ENCODE measurements around the gene FBXO24.

Gene FBXO24

DNA sequence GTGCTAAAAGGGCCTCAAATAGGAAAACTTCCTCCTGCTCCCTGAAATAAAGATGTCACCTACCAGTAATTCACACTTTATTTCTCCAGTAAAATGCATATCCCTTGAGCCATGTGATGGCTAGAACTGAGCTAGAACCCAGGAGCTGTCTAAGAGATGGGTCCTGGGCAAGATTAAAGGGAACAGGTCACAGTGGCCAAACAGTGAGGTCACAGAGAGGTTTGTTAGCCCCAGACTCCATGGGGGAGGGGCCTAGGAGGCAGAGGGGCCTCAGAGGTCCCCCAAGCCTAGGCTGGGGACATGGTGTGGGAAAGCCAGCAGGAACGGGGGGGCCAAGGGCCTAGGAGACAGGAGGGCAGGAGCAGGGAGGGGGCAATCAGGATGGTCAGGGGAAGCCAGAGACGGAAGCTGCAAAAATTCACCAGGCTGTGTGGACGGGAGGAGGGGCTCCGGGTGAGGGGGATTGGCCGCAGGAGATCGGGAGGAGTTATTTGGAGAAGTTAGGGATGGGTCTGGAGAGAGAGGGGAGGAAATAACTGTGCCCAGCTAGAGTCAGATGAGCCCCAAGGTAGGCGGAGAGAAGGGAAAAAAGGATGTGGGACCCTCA, 3.3 kb downstream of the FBXO24 start:
- no peak for DNase-seq

DNA sequence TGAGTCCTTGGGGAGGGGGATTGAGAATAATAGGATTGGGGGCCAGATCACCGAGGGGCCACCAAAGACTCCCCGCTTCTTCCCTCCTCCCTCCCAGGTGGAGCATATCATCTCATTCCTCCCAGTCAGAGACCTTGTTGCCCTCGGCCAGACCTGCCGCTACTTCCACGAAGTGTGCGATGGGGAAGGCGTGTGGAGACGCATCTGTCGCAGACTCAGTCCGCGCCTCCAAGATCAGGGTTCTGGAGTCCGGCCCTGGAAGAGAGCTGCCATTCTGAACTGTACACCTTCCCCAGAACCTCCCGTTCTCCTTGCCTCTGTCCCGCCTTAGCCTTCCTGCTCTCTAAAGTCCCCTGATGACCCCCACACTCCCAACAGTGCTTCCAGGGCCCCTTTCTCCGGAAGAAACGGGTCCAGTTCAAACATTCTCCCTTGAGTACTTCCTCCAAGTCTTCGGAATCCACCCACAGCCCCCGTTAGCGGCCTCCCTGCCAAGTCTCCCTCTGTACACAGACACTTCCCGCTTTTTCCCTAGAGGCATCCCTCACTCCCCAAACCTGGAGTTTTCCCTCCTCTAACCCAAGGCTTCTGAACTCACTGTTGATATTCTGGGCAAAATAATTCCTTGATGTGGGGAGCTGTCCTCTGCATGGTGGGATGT, 4.1 kb downstream of the FBXO24 start:
- DNase-seq, result no peak

GRCh38 chr7:100591596-100591995, 5.5 kb downstream of the FBXO24 start:
- DNase-seq, result no peak

DNA sequence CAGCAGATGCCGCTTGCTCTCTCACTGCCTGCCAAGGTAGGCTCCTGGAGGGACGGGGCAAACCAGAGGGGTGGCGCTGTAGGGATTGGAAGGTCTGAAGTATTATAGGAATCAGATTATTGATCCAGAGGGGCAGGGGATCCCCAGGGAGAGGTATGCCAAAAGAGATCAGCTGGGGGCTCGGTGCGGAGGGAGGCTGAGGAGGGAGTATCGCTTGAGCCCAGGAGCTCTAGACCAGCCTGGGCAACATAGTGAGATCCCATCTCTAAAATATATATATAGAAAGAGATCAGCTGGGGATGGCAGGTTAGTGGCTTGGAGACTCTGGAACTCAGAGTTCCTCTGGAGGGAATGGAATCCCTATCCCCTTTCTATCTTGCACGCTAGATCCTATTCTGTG, 9.1 kb downstream of the FBXO24 start:
- no peak for DNase-seq

- DNase-seq, result no peak
These were observed 12.3 kb downstream of the FBXO24 start for GRCh38 chr7:100598425-100598824.

- no peak for DNase-seq
These were observed 14.0 kb downstream of the FBXO24 start for GRCh38 chr7:100599911-100600729.

DNA sequence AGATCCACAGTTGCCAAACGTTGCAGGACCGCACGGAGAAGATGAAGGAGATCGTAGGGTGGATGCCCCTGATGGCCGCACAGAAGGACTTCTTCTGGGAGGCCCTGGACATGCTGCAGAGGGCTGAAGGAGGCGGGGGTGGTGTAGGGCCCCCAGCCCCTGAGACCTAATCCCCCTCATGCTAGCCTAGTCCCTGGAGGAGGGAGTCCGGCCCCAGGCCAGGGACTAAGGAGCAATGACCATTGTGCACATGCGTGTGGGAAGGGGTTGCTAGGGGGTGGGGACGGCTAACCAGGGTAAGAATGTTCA, 14.6 kb downstream of the FBXO24 start:
- DNase-seq, result no peak

DNA sequence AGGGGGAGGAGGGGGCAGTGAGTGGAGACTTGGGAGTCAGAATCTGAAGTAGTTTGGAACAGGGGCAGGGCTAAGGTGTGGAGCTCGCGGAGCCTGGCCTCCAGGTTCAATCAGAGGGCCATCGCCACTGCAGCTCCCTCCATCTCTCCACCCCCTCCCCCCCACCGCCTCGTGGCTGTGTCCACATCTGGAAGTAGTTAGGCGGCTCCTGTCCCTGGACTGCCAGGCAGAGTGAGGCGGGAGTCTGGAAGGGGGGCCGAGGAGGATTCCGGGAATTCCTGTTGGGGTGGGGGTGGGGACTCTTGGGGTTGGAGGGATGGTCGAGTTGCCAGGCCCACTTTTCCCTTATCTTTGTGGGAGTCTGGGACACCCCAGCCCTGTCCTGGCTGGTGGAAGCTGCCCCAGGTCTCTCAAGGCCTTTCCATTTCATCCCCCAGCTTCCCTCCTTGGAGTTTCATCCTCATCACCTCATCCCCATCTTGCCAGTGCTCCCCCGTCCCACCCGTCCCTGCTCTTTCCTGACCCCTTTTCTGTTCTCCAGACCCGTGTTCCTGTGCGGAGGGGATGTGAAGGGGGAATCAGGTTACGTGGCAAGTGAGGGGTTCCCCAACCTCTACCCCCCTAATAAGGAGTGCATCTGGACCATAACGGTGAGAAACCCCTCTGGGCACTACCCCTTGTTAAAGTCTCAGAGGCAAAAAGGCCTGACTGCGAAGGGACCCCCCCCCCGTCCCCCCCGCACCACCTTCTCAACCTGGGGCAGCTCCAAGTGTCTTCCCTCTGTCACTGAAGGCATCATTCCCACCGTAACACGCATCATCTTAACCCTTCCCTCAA, 17.0 kb downstream of the FBXO24 start:
- no peak for DNase-seq

DNA sequence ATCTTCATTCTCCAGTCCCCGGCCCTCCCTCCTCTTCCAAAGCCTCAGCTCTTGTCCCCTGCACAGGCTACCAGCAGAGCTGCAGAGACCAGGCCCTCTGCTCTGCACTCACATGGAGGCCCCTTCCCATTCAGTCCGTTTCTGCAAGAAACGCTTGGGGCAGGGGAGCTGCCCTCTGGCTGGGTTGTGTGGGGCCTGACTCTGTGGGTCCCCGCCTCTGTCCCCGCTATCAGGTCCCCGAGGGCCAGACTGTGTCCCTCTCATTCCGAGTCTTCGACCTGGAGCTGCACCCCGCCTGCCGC, 17.5 kb downstream of the FBXO24 start:
- no peak for DNase-seq

DNA sequence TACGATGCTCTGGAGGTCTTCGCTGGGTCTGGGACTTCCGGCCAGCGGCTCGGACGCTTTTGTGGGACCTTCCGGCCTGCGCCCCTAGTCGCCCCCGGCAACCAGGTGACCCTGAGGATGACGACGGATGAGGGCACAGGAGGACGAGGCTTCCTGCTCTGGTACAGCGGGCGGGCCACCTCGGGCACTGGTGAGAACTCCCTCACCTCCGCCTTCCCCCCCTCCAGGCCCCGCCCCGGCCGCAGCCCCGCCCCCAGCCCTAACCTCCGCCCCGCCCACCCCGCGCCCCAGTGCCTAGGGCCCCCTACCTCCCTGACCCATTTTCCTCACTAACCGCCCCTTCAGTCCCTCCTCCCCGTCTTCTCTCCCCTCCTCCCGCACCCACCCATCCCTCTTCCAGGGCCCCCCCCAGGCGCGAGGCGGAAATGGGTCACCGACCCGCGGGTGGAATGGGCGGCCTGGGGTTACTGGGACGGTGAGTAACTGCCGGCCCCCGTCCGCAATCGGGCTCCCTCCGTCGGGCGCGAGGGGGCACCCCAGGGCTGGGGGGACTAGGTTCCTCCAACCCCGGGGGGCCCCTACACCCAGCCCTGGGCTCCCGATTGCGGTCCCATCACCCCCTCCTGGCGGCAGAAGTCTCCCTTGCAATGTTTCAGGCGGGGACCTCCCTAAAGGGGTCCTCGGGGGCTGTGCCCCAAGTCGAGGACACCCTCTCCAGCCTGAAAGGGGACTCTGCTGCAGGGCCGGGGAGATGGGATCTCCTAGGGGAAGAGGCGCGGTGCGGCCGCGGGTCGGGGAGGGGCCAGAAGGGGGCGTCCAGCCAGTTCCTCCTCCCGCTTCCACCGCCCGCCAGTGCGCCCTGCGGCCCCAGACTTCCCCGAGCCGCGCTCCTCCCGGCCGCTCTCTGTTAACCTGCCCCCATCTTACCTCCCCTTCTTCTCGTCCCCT, 18.2 kb downstream of the FBXO24 start:
- peak in 35 of 58 donors; percentile 7 to 54 (median 31) for DNase-seq

GRCh38 chr7:100604976-100605911, 19.1 kb downstream of the FBXO24 start:
- peak in 5 of 58 donors; percentile 16 to 29 (median 22) for DNase-seq

GRCh38 chr7:100606313-100606712, 20.2 kb downstream of the FBXO24 start:
- no peak for DNase-seq

DNA sequence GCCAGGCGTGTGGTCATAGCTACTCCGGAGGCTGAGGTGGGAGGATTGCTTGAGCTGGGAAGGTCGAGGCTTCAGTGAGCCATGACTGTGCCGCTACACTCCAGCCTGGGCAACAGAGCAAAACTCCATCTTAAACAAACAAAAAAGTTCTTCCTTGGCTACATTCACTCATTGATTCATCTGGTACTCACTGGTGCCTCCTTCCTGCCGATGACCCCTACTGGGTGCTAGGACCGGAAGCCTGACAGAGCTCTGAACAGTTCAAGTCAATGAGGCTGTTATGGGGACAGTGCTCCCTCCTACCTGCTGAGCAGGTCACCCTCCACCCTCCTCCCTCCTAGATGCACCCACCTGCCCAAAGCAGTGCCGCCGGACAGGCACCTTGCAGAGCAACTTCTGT, 21.0 kb downstream of the FBXO24 start:
- DNase-seq, result no peak

GRCh38 chr7:100609958-100610357, 23.8 kb downstream of the FBXO24 start:
- DNase-seq, result no peak

- peak; percentile 82 to 100 (median 98) for DNase-seq
These were observed 26.0 kb downstream of the FBXO24 start, which contains the start of gene MOSPD3 for GRCh38 chr7:100611983-100612729. Gene MOSPD3 (plus strand): TSS chr7:100612540. CDS start chr7:100612792, 252 bp downstream.

- peak in 1 of 58 donors; percentile 6 for DNase-seq
These were observed 26.7 kb downstream of the FBXO24 start for GRCh38 chr7:100612730-100613390.

GRCh38 chr7:100613412-100614175, 27.5 kb downstream of the FBXO24 start:
- DNase-seq, result no peak

All from anterior cingulate cortex (tissue), 58 donors.